Hepatocyte (in vitro differentiated cells): ENCODE results near the gene CGB5. TPM values are rescaled to one million over a fixed set of nuclear protein-coding genes. Genes with fewer than 3 reads are reported as not detected.

Source experiments
- DNase-seq: peaks from one replicate; pipeline ENCODE4 v3.0.0-alpha.2; 2016; ENCODE audit warnings: low spot score
- H2AFZ ChIP-seq: fragments of 200-600 bp; sonication (generic); 2 replicates; pipeline ENCODE4 v1.6.0; 2016; ENCODE audit warnings: antibody characterized with exemption, mild to moderate bottlenecking
- H3K27ac ChIP-seq: fragments of 200-600 bp; sonication (generic); 2 replicates; pipeline ENCODE4 v1.5.1; 2016; ENCODE audit warnings: mild to moderate bottlenecking
- H3K27me3 ChIP-seq: fragments of 200-600 bp; sonication (generic); 2 replicates; pipeline ENCODE4 v1.6.1; 2016
- H3K36me3 ChIP-seq: fragments of 200-600 bp; sonication (generic); replicated peaks from 2 replicates; pipeline ENCODE4 v1.5.1; 2016; ENCODE audit warnings: low read depth; ENCODE audit not compliant: insufficient read depth
- H3K4me1 ChIP-seq: fragments of 200-600 bp; sonication (generic); 2 replicates; pipeline ENCODE4 v1.5.1; 2016; ENCODE audit warnings: mild to moderate bottlenecking, moderate library complexity; ENCODE audit not compliant: insufficient read depth
- H3K4me2 ChIP-seq: fragments of 200-600 bp; sonication (generic); 2 replicates; pipeline ENCODE4 v1.6.0; 2016
- H3K4me3 ChIP-seq: fragments of 200-600 bp; sonication (generic); 2 replicates; pipeline ENCODE4 v1.5.1; 2016; ENCODE audit warnings: mild to moderate bottlenecking
- H3K79me2 ChIP-seq: fragments of 200-600 bp; sonication (generic); 2 replicates; pipeline ENCODE4 v1.6.0; 2017; ENCODE audit warnings: mild to moderate bottlenecking
- H3K9me2 ChIP-seq: fragments of 200-600 bp; sonication (generic); replicated peaks from 2 replicates; pipeline ENCODE4 v1.6.0; 2017; ENCODE audit warnings: mild to moderate bottlenecking; ENCODE audit not compliant: insufficient read depth
- H3K9me3 ChIP-seq: fragments of 200-600 bp; sonication (generic); 2 replicates; pipeline ENCODE4 v1.5.1; 2016; ENCODE audit warnings: low read depth, mild to moderate bottlenecking
- H4K20me1 ChIP-seq: fragments of 200-600 bp; sonication (generic); 2 replicates; pipeline ENCODE4 v1.6.0; 2016; ENCODE audit warnings: mild to moderate bottlenecking; ENCODE audit not compliant: insufficient read depth, poor library complexity, severe bottlenecking
- EZH2 ChIP-seq: fragments of 200-600 bp; sonication (generic); IDR thresholded peaks from 2 replicates; pipeline ENCODE4 v1.6.1; 2016; ENCODE audit warnings: antibody characterized with exemption, mild to moderate bottlenecking, borderline replicate concordance
- EZH2phosphoT487 ChIP-seq: fragments of 200-600 bp; sonication (generic); IDR thresholded peaks from one replicate; pipeline ENCODE4 v1.6.1; 2018; ENCODE audit warnings: antibody characterized with exemption, mild to moderate bottlenecking, low read depth, moderate library complexity; ENCODE audit not compliant: unreplicated experiment, severe bottlenecking
- WGBS: methylation state at CpG from one replicate; pipeline ENCODE4 v1.1.6; 2016; ENCODE audit warnings: low lambda C conversion rate; ENCODE audit errors: missing lambda C conversion rate; 5-methylcytosine and 5-hydroxymethylcytosine counted together
- polyA plus RNA-seq: library from polyadenylated mRNA; unstranded; fragments of >200 nt; fragmentation: Nextera tagmentation; extraction: Ambion mirVana; gene quantifications from 2 replicates; pipeline ENCODE4 v1.2.1, GENCODE V29; 2016
- total RNA-seq: library from RNA; depleted of rRNA; stranded (reverse); fragments of >200 nt; gene quantifications from 2 replicates; pipeline ENCODE4 v1.2.3, GENCODE V29; 2014
- TF ChIP-seq, protein P1 (sequence below): fragments of 200-600 bp; sonication (generic); IDR thresholded peaks from 2 replicates; pipeline ENCODE4 v1.5.1; 2016; ENCODE audit warnings: antibody characterized with exemption, mild to moderate bottlenecking; ENCODE audit not compliant: poor library complexity

CGB5 gene
- total and polyA plus RNA-seq, 2 experiments from 2014 or later = 0.22 to 1.9 TPM

DNA sequence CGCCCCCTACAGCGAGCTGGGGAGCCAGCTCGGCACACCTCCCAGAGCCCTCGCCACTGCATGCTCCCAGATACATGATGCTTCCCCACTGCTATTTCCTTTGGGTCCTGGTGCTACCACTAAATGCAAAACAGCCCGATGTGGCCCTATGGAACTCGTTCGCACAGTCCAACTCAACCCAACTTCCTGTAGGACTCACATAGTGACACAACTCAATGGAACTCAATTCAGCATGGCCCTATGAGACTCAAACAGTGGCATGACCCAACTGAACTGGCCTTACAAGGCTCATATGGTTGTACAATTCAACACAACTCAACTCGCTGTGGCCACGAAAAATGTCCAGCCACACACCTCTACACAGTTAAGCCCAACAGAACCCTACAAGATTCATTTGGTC is 25.4 kb downstream of the CGB5 start:
- no peaks in the 10 kb centered on the region for H3K9me3 ChIP-seq
- H2AFZ ChIP-seq = no peak overlapping the region
- H3K4me1 ChIP-seq = peaks cover 7% of the 10 kb centered on the region
- no peak overlapping the region for H3K4me2 ChIP-seq
- WGBS = 93% methylated on average over 9 of the region's 9 CpGs
- peaks cover 50% of the 10 kb centered on the region for H3K27me3 ChIP-seq
- H3K79me2 ChIP-seq = no peaks in the 10 kb centered on the region
- no peak overlapping the region for H3K4me3 ChIP-seq
- no peaks in the 10 kb centered on the region for H3K9me2 ChIP-seq
- DNase-seq = no peak
- TF ChIP-seq, protein P1, sequence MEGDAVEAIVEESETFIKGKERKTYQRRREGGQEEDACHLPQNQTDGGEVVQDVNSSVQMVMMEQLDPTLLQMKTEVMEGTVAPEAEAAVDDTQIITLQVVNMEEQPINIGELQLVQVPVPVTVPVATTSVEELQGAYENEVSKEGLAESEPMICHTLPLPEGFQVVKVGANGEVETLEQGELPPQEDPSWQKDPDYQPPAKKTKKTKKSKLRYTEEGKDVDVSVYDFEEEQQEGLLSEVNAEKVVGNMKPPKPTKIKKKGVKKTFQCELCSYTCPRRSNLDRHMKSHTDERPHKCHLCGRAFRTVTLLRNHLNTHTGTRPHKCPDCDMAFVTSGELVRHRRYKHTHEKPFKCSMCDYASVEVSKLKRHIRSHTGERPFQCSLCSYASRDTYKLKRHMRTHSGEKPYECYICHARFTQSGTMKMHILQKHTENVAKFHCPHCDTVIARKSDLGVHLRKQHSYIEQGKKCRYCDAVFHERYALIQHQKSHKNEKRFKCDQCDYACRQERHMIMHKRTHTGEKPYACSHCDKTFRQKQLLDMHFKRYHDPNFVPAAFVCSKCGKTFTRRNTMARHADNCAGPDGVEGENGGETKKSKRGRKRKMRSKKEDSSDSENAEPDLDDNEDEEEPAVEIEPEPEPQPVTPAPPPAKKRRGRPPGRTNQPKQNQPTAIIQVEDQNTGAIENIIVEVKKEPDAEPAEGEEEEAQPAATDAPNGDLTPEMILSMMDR = no peak
- TF ChIP-seq EZH2phosphoT487 (no peak), EZH2 (no peak)
- no peaks in the 10 kb centered on the region for H4K20me1 ChIP-seq
- no peaks in the 10 kb centered on the region for H3K36me3 ChIP-seq
- no peak overlapping the region for H3K27ac ChIP-seq

GRCh38 chr19:49070416-49070815 is 26.8 kb downstream of the CGB5 start:
- Histone ChIP-seq H3K4me2 (no peak overlapping the region), H3K4me1 (peaks cover 3% of the 10 kb centered on the region), H3K9me3 (no peaks in the 10 kb centered on the region), H4K20me1 (no peaks in the 10 kb centered on the region), H3K27me3 (peaks cover 54% of the 10 kb centered on the region), H2AFZ (no peak overlapping the region), H3K27ac (no peak overlapping the region), H3K36me3 (no peaks in the 10 kb centered on the region), H3K4me3 (no peak overlapping the region), H3K9me2 (no peaks in the 10 kb centered on the region), H3K79me2 (no peaks in the 10 kb centered on the region)
- TF ChIP-seq EZH2 = no peak
- TF ChIP-seq, protein P1 = no peak
- no peak for DNase-seq
- 97% methylated on average over 21 of the region's 21 CpGs for WGBS

DNA sequence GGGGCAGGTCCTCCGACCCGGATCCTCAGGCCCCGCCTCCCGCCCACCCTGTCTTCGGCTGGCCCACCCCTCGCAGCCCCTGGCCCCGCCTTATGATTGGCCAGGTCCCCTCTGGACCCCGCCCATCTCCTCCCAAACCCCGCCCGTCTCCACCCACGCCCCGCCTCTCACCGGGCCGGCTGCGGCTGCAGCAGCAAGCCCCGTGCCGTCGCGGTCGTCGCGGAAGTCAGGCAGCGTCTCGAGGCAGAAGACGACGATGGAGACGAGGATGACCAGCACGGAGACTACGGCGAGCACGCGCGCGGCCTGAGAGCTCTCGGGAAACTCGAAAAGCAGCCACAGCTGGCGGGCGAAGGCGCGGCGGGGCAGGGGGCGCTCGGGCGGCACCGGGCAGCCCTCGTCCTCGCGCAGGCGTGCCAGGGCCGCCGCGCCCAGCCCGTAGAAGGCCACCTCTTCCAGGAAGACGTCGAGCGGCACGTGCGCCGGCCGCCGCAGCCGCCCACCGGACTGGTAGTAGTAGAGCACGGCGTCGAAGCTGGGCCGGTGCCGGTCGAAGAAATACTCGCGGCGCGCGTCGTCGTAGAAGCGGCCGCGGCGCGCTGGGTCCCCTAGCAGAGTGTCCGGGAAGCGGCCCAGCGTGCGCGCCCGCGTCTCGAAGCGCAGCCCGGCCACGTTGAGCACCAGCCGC is 28.4 kb downstream of the CGB5 start:
- 19% methylated on average over 78 of the region's 93 CpGs for WGBS
- H3K36me3 ChIP-seq = no peaks in the 10 kb centered on the region
- peak overlapping the region; percentile 56 for H3K4me2 ChIP-seq
- no peak overlapping the region for H3K27ac ChIP-seq
- no peak for TF ChIP-seq EZH2phosphoT487
- peak; percentile 79 for TF ChIP-seq EZH2
- H3K9me3 ChIP-seq = no peaks in the 10 kb centered on the region
- H4K20me1 ChIP-seq = no peaks in the 10 kb centered on the region
- DNase-seq = no peak
- H2AFZ ChIP-seq = no peak overlapping the region
- H3K9me2 ChIP-seq = no peaks in the 10 kb centered on the region
- H3K27me3 ChIP-seq = peaks cover 45% of the 10 kb centered on the region
- no peaks in the 10 kb centered on the region for H3K4me1 ChIP-seq
- H3K79me2 ChIP-seq = no peaks in the 10 kb centered on the region
- no peak overlapping the region for H3K4me3 ChIP-seq

GRCh38 chr19:49073514-49074378 is 30.1 kb downstream of the CGB5 start:
- H3K9me2 ChIP-seq = no peaks in the 10 kb centered on the region
- WGBS = 75% methylated on average over 22 of the region's 23 CpGs
- peaks cover 43% of the 10 kb centered on the region for H3K27me3 ChIP-seq

More at GRCh38 chr19:49073514-49074378, 30.1 kb downstream of the CGB5 start:
- DNase-seq = no peak
- Histone ChIP-seq H3K79me2 (no peaks in the 10 kb centered on the region), H3K4me1 (no peaks in the 10 kb centered on the region), H3K9me3 (no peaks in the 10 kb centered on the region), H3K4me2 (no peak overlapping the region), H3K36me3 (no peaks in the 10 kb centered on the region), H2AFZ (no peak overlapping the region), H3K4me3 (no peak overlapping the region), H4K20me1 (no peaks in the 10 kb centered on the region), H3K27ac (no peak overlapping the region)
- TF ChIP-seq EZH2phosphoT487 (no peak), EZH2 (no peak)
- TF ChIP-seq, protein P1 = no peak
